ENCODE data around the gene PTCSC3.

- TF ChIP-seq CTCF (IDR thresholded peaks at IDR 0.05), result no peak
- no peak for TF ChIP-seq POLR2A (IDR thresholded peaks at IDR 0.05)
These were observed at the start of gene PTCSC3 for GRCh38 chr14:36176524-36176923.

All from prostate gland (tissue), 2 donors.